H1 (cell line): Measurements from ENCODE around the gene PNPLA1. TPM values are rescaled to one million over a fixed set of nuclear protein-coding genes. Genes with fewer than 3 reads are reported as not detected.

ENCODE experiments used
- CTCF ChIA-PET: fragments of 300-600 bp; sonication (Branson Sonifier 250); formaldehyde crosslinking; loops from one replicate; lab custom pipeline; 2021; ENCODE audit not compliant: partially characterized antibody; lab: Charles Lee
- POLR2A ChIA-PET: fragments of 300-600 bp; sonication (Branson Sonifier 250); formaldehyde crosslinking; loops from one replicate; lab custom pipeline; 2021; ENCODE audit warnings: inconsistent platforms; ENCODE audit not compliant: partially characterized antibody; lab: Charles Lee
- DNase-seq, 2 experiments: peaks; one replicate each; pipeline versions ENCODE4 v3.0.0 to v3.0.0-alpha.2; 2010 to 2022; ENCODE audit warnings: low spot score in 2 of 2, low read depth in 1 of 2, mixed read lengths in 1 of 2
- FAIRE-seq: peaks from 2 replicates; lab custom pipeline; 2011; peaks lifted over from hg19 to GRCh38; lab: Jason Lieb, UNC
- H2AFZ ChIP-seq: 2 replicates; pipeline ENCODE4 v1.8.1; 2012; ENCODE audit warnings: low read length, inconsistent platforms
- H2AK5ac ChIP-seq: 2 replicates; pipeline ENCODE4 v1.6.1; 2013; ENCODE audit warnings: low read depth, low read length
- H2BK120ac ChIP-seq: replicated peaks from 2 replicates; pipeline ENCODE3; 2013; ENCODE audit warnings: low read depth, low read length, inconsistent platforms
- H2BK12ac ChIP-seq: 2 replicates; pipeline ENCODE4 v1.6.1; 2013; ENCODE audit warnings: low read depth, low read length
- H2BK15ac ChIP-seq: 2 replicates; pipeline ENCODE4 v1.6.1; 2013; ENCODE audit warnings: low read length
- H2BK20ac ChIP-seq: 2 replicates; pipeline ENCODE4 v1.6.1; 2013; ENCODE audit warnings: low read length
- H2BK5ac ChIP-seq: 2 replicates; pipeline ENCODE4 v1.6.1; 2013; ENCODE audit warnings: low read depth, low read length
- H3K14ac ChIP-seq: 2 replicates; pipeline ENCODE4 v1.6.1; 2013; ENCODE audit warnings: inconsistent platforms; ENCODE audit not compliant: insufficient read length
- H3K18ac ChIP-seq: 2 replicates; pipeline ENCODE4 v1.6.1; 2013; ENCODE audit warnings: low read length; ENCODE audit errors: extremely low read depth
- H3K23ac ChIP-seq: 2 replicates; pipeline ENCODE4 v1.6.1; 2013; ENCODE audit warnings: inconsistent platforms; ENCODE audit not compliant: insufficient read length
- H3K23me2 ChIP-seq: 2 replicates; pipeline ENCODE4 v1.6.1; 2013; ENCODE audit warnings: low read depth, low read length
- H3K27ac ChIP-seq: 2 replicates; pipeline ENCODE4 v1.6.1; 2011; ENCODE audit warnings: low read depth, low read length, inconsistent platforms
- H3K27me3 ChIP-seq, 4 experiments: replicated peaks in 1 of 4; 1 replicate in 1 of 4; 2 replicates in 3 of 4; pipeline versions ENCODE4 v1.6.1 to v1.8.1; 2011 to 2013; ENCODE audit warnings: low read length in 3 of 4, mild to moderate bottlenecking in 3 of 4, inconsistent platforms in 2 of 4, mixed read lengths in 2 of 4, moderate library complexity in 1 of 4; ENCODE audit not compliant: control insufficient read depth in 3 of 4, insufficient read depth in 3 of 4; ENCODE audit errors: extremely low read depth in 1 of 4
- H3K36me3 ChIP-seq, 4 experiments: 2 replicates each; pipeline versions ENCODE4 v1.6.1 to v1.8.1; 2011 to 2013; ENCODE audit warnings: mild to moderate bottlenecking in 4 of 4, low read length in 3 of 4, moderate library complexity in 2 of 4, control low read depth in 1 of 4, inconsistent platforms in 1 of 4; ENCODE audit not compliant: insufficient read depth in 4 of 4, control insufficient read depth in 2 of 4
- H3K4ac ChIP-seq: replicated peaks from 2 replicates; pipeline ENCODE3; 2013; ENCODE audit warnings: low read length, low read depth, mixed read lengths, inconsistent platforms; ENCODE audit not compliant: insufficient read length
- H3K4me1 ChIP-seq, 4 experiments: replicated peaks in 1 of 4; 1 replicate in 1 of 4; 2 replicates in 3 of 4; pipeline versions ENCODE4 v1.6.1 to v1.8.1; 2011 to 2013; ENCODE audit warnings: low read length in 3 of 4, inconsistent platforms in 2 of 4, mixed read lengths in 1 of 4; ENCODE audit not compliant: insufficient read depth in 4 of 4, control insufficient read depth in 3 of 4
- H3K4me2 ChIP-seq, 2 experiments: 2 replicates each; pipeline versions ENCODE4 v1.6.1 to v1.8.1; 2011 to 2013; ENCODE audit warnings: low read depth in 2 of 2, low read length in 2 of 2, control low read depth in 1 of 2, inconsistent platforms in 1 of 2, mild to moderate bottlenecking in 1 of 2; ENCODE audit not compliant: insufficient read depth in 1 of 2
- H3K4me3 ChIP-seq, 4 experiments: fragments of 200-600, 300-600 bp in 1 of 4; sonication (generic), shearing (Covaris generic), sonication (Bioruptor Twin) in 1 of 4; 2 replicates each; pipeline versions ENCODE4 v1.5.1 to v1.8.1; 2011 to 2016; ENCODE audit warnings: low read length in 4 of 4, low read depth in 3 of 4, control low read depth in 2 of 4, inconsistent platforms in 2 of 4, mild to moderate bottlenecking in 2 of 4, mixed read lengths in 1 of 4, moderate library complexity in 1 of 4; ENCODE audit not compliant: insufficient read depth in 2 of 4; ENCODE audit errors: extremely low read depth in 1 of 4
- H3K56ac ChIP-seq: replicated peaks from 2 replicates; pipeline ENCODE3; 2013; ENCODE audit warnings: low read depth, mild to moderate bottlenecking, mixed read lengths, low read length, inconsistent platforms; ENCODE audit not compliant: insufficient read length
- H3K79me1 ChIP-seq: 2 replicates; pipeline ENCODE4 v1.6.1; 2013; ENCODE audit warnings: low read depth, low read length, control low read depth
- H3K79me2 ChIP-seq, 2 experiments: 2 replicates each; pipeline versions ENCODE4 v1.6.1 to v1.8.1; 2012 to 2013; ENCODE audit warnings: low read length in 2 of 2, mild to moderate bottlenecking in 2 of 2, inconsistent platforms in 1 of 2; ENCODE audit not compliant: insufficient read depth in 2 of 2, control insufficient read depth in 1 of 2
- H3K9ac ChIP-seq, 4 experiments: replicated peaks in 1 of 4; 1 replicate in 1 of 4; 2 replicates in 3 of 4; pipeline versions ENCODE4 v1.6.1 to v1.8.1; 2011 to 2013; ENCODE audit warnings: low read depth in 3 of 4, low read length in 3 of 4, control low read depth in 2 of 4, mild to moderate bottlenecking in 2 of 4, moderate library complexity in 2 of 4, inconsistent platforms in 1 of 4; ENCODE audit errors: extremely low read depth in 1 of 4
- H3K9me3 ChIP-seq, 2 experiments: 2 replicates each; pipeline versions ENCODE4 v1.6.1 to v1.8.1; 2012 to 2013; ENCODE audit warnings: mild to moderate bottlenecking in 2 of 2, moderate library complexity in 2 of 2, control low read depth in 1 of 2, inconsistent platforms in 1 of 2, low read depth in 1 of 2, low read length in 1 of 2, mixed read lengths in 1 of 2; ENCODE audit not compliant: insufficient read depth in 2 of 2
- H4K20me1 ChIP-seq, 2 experiments: replicated peaks in 1 of 2; 2 replicates each; pipeline versions ENCODE3 to v1.8.1; 2011 to 2013; ENCODE audit warnings: inconsistent platforms in 2 of 2, low read length in 2 of 2, mild to moderate bottlenecking in 1 of 2; ENCODE audit not compliant: insufficient read depth in 2 of 2, control insufficient read depth in 1 of 2
- H4K5ac ChIP-seq: 2 replicates; pipeline ENCODE4 v1.6.1; 2013; ENCODE audit warnings: low read length, low read depth, mixed read lengths, inconsistent platforms; ENCODE audit not compliant: insufficient read length
- H4K8ac ChIP-seq: 2 replicates; pipeline ENCODE4 v1.8.0; 2013; ENCODE audit warnings: mild to moderate bottlenecking, moderate library complexity, low read length, inconsistent platforms; ENCODE audit not compliant: insufficient read depth; ENCODE audit errors: extremely low read depth
- H4K91ac ChIP-seq: replicated peaks from 2 replicates; pipeline ENCODE3; 2013; ENCODE audit warnings: low read length, mixed read lengths, inconsistent platforms; ENCODE audit not compliant: insufficient read length
- CREB1 ChIP-seq: IDR thresholded peaks from 2 replicates; pipeline ENCODE4 v1.6.1; 2012; ENCODE audit warnings: inconsistent platforms
- HDAC2 ChIP-seq, 2 experiments: fragments of 300-600 bp in 1 of 2; sonication (generic) in 1 of 2; IDR thresholded peaks; 2 replicates each; pipeline ENCODE4 v1.6.1; 2011 to 2012; ENCODE audit warnings: low read depth in 2 of 2, low read length in 2 of 2, mild to moderate bottlenecking in 2 of 2, moderate library complexity in 2 of 2, borderline replicate concordance in 1 of 2, inconsistent platforms in 1 of 2
- NANOG ChIP-seq: IDR thresholded peaks from 2 replicates; pipeline ENCODE4 v1.6.1; 2011; ENCODE audit warnings: low read length, low read depth, mild to moderate bottlenecking, inconsistent platforms; ENCODE audit not compliant: insufficient read depth, poor library complexity, severe bottlenecking
- POLR2A ChIP-seq, 2 experiments: IDR thresholded peaks; 1 replicate in 1 of 2; 2 replicates in 1 of 2; pipeline ENCODE4 v1.6.1; 2011; ENCODE audit warnings: low read depth in 2 of 2, low read length in 2 of 2, mild to moderate bottlenecking in 2 of 2; ENCODE audit errors: control extremely low read depth in 1 of 2
- RBBP5 ChIP-seq: IDR thresholded peaks from 2 replicates; pipeline ENCODE4 v1.7.1; 2012; ENCODE audit warnings: low read depth, mild to moderate bottlenecking, inconsistent platforms, low read length, moderate library complexity, borderline replicate concordance
- RNF2 ChIP-seq: fragments of 200-900, 300-1000 bp; sonication (generic); IDR thresholded peaks from 2 replicates; pipeline ENCODE4 v1.7.1; 2016; ENCODE audit warnings: borderline replicate concordance, low read depth, mild to moderate bottlenecking, antibody characterized with exemption, low read length; ENCODE audit not compliant: poor library complexity, severe bottlenecking; ENCODE audit errors: missing control alignments
- SP1 ChIP-seq: IDR thresholded peaks from 2 replicates; pipeline ENCODE4 v1.6.1; 2011; ENCODE audit warnings: low read depth, low read length
- TBP ChIP-seq: IDR thresholded peaks from 2 replicates; pipeline ENCODE4 v1.6.1; 2011; ENCODE audit warnings: low read depth, low read length, improper control_type of control experiment
- YY1 ChIP-seq: IDR thresholded peaks from 2 replicates; pipeline ENCODE4 v1.6.1; 2011; ENCODE audit warnings: low read depth, mild to moderate bottlenecking, low read length
- WGBS, 2 experiments: shearing (Covaris generic) in 1 of 2; methylation state at CpG; one replicate each; pipeline versions ENCODE4 v1.1.6 to v1.1.7; 2013 to 2015; ENCODE audit warnings: low lambda C conversion rate in 2 of 2, mixed read lengths in 2 of 2, inconsistent platforms in 1 of 2, low coverage in 1 of 2, missing lambda C conversion rate in 1 of 2; ENCODE audit not compliant: insufficient replicate concordance in 2 of 2, insufficient coverage in 1 of 2, insufficient read length in 1 of 2; ENCODE audit errors: extremely low coverage in 1 of 2, missing lambda C conversion rate in 1 of 2; 5-methylcytosine and 5-hydroxymethylcytosine counted together
- polyA plus RNA-seq, 7 experiments: library from polyadenylated mRNA; depleted of rRNA in 3 of 7; stranded (reverse) in 5 of 7; unstranded in 2 of 7; fragments of >200 nt in 5 of 7; fragments of 200-250 nt in 2 of 7; gene quantifications; 1 replicate in 5 of 7; 2 replicates in 1 of 7; 4 replicates in 1 of 7; pipeline versions ENCODE4 v1.2.1 to v1.2.3, GENCODE V29; 2011 to 2013; ENCODE audit warnings: missing spikeins in 2 of 7, mixed read lengths in 2 of 7
- total RNA-seq: library from RNA; stranded (reverse); fragmentation: NEBNext Ultra II Directional; extraction: Animal tissue kit (Norgen Biotek cat#: 25700); gene quantifications from 2 replicates; pipeline ENCODE4 v1.2.1, GENCODE V29; 2021

Gene PNPLA1
- total and polyA plus RNA-seq, 2 of the 8 experiments (the other 6 are each of a cell fraction or from before 2014, with no cell fraction given), result not detected

DNA sequence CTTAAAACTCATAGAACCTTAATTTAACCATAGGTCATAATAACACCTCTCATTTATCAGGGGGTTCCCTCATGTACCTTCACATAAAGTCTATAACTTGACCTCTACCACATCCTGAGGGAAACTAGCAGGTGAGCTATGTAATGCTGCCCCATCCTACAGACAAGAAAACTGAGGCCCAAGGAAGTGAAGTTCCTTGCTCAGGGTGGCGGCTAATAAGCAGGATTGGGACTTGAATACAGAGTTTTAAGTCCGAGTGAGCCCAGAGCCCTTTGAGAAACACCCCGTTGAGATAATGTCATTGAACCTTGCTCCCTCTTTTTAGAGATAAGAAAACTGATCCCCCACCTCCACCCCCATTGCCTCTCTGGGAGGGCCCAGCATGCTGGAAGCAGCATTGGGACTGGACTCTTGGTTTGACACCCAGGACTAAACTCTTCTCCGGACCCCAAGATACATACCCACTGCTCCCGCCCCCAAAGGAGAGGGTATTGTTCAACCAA lies 66.4 kb downstream of the PNPLA1 start:
- no peak overlapping the region for H3K23ac ChIP-seq
- H2AFZ ChIP-seq, result no peak overlapping the region
- H2BK20ac ChIP-seq, result no peak overlapping the region
- TF ChIP-seq RBBP5, result no peak
- TF ChIP-seq NANOG, result no peak
- no peak for TF ChIP-seq SP1
- TF ChIP-seq HDAC2 (IDR thresholded peaks at IDR 0.05; ENCODE audit: borderline replicate concordance in 1 of 2, low read depth in 2 of 2, low read length in 2 of 2), result no peak
- no peak for TF ChIP-seq CREB1
- TF ChIP-seq TBP, result no peak
- TF ChIP-seq RNF2, result no peak
- TF ChIP-seq POLR2A (IDR thresholded peaks at IDR 0.05; ENCODE audit: control extremely low read depth in 1 of 2, low read depth in 2 of 2, low read length in 2 of 2), result no peak
- TF ChIP-seq YY1, result no peak
- CTCF ChIA-PET, result interaction anchor here (1.3 to 2.9 kb wide), 2 partner anchors 22 to 24 kb away, joined by 3 to 13 read pairs; no protein-coding TSS in a partner anchor
- H3K56ac ChIP-seq, result no peak overlapping the region
- peaks cover 3% of the 10 kb centered on the region; the same call in 1 of the 2 replicates for H3K23me2 ChIP-seq
- H4K91ac ChIP-seq, result no peak overlapping the region
- peaks cover 0 to 5% (median 2%) of the 10 kb centered on the region in 4 experiments; a peak in 4 of 7 replicates for H3K4me1 ChIP-seq
- FAIRE-seq (no peak), DNase-seq (no peak)
- H2BK120ac ChIP-seq, result no peak overlapping the region
- no peaks in the 10 kb centered on the region for H3K9me3 ChIP-seq
- no peak overlapping the region for H3K4ac ChIP-seq
- no peak overlapping the region for H2AK5ac ChIP-seq
- WGBS, 2 experiments, result 81% methylated on average over 5 of the region's 5 CpGs; no CpG with 5 or more reads in 1 of the 2 experiments
- no peaks in the 10 kb centered on the region for H3K79me1 ChIP-seq
- H2BK15ac ChIP-seq, result no peak overlapping the region
- H4K8ac ChIP-seq, result no peak overlapping the region
- no peak overlapping the region for H3K27ac ChIP-seq
- POLR2A ChIA-PET, result no interaction called here
- H4K5ac ChIP-seq, result no peak overlapping the region
- no peaks in the 10 kb centered on the region for H3K79me2 ChIP-seq
- no peak overlapping the region for H2BK5ac ChIP-seq
- no peak overlapping the region for H3K4me2 ChIP-seq
- no peaks in the 10 kb centered on the region for H4K20me1 ChIP-seq
- H3K18ac ChIP-seq, result no peak overlapping the region
- no peak overlapping the region for H3K4me3 ChIP-seq
- H3K14ac ChIP-seq, result no peak overlapping the region
- peaks cover 0 to 9% (median 4%) of the 10 kb centered on the region in 4 experiments; a peak in 3 of 7 replicates for H3K27me3 ChIP-seq
- no peak overlapping the region for H2BK12ac ChIP-seq
- H3K36me3 ChIP-seq, result no peaks in the 10 kb centered on the region
- H3K9ac ChIP-seq, result no peak overlapping the region
